Peyer's patch (tissue), 4 donors: ENCODE measurements around the gene DUSP11. TPM values are rescaled to one million over a fixed set of nuclear protein-coding genes. Genes with fewer than 3 reads are reported as not detected.
"Not testable (repeated sequence)": the region's sequence is repeated elsewhere in the genome, so short reads cannot be mapped to it uniquely, and the experiment has no call there.

Experiments used
- DNase-seq, 3 donors: peaks; one replicate each; pipeline ENCODE4 v3.0.0-alpha.2; 2017 to 2019
- H3K27ac ChIP-seq, 4 donors: fragments of 200-600 bp; sonication (generic); one replicate each; pipeline ENCODE4 v1.5.1; 2016 to 2019
- H3K27me3 ChIP-seq, 2 donors: fragments of 200-600 bp; sonication (generic); one replicate each; pipeline ENCODE4 v1.5.1; 2019
- H3K36me3 ChIP-seq, 3 donors: fragments of 200-600 bp; sonication (generic); one replicate each; pipeline ENCODE4 v1.5.1; 2016 to 2019
- H3K4me1 ChIP-seq, 4 donors: fragments of 200-600 bp; sonication (generic); one replicate each; pipeline ENCODE4 v1.5.1; 2016 to 2019
- H3K4me3 ChIP-seq, 4 donors: fragments of 200-600 bp; sonication (generic); 1 replicate in 3 of 4; 2 replicates in 1 of 4; pipeline ENCODE4 v1.5.1; 2016 to 2019; ENCODE audit warnings: mild to moderate bottlenecking in 1 of 4
- H3K9me3 ChIP-seq, 4 donors: fragments of 200-600 bp; sonication (generic); one replicate each; pipeline ENCODE4 v1.5.1; 2016 to 2019; ENCODE audit warnings: mild to moderate bottlenecking in 1 of 4
- CTCF ChIP-seq, 6 experiments: fragments of 450-650 bp in 4 of 6; fragments of 200-600 bp in 2 of 6; sonication (generic) in 1 of 6; IDR thresholded peaks; one replicate each; pipeline ENCODE4 v1.5.1; 2017 to 2019; ENCODE audit warnings: antibody characterized with exemption in 6 of 6, mild to moderate bottlenecking in 3 of 6, moderate library complexity in 1 of 6
- POLR2A ChIP-seq, 2 donors: fragments of 450-650 bp; IDR thresholded peaks; one replicate each; pipeline ENCODE4 v1.5.1; 2017; ENCODE audit warnings: antibody characterized with exemption in 2 of 2, mild to moderate bottlenecking in 2 of 2, moderate library complexity in 2 of 2
- total RNA-seq, 4 donors: library from RNA; depleted of rRNA; stranded (reverse); fragments of >200 nt; gene quantifications; one replicate each; pipeline ENCODE4 v1.1.0, GENCODE V29; 2016

Gene DUSP11
- total RNA-seq, 4 donors from 2014 or later = 25.6 to 36.3 (median 26.8) TPM

- Histone ChIP-seq H3K9me3 (no peaks in the 10 kb centered on the region), H3K27me3 (no peaks in the 10 kb centered on the region), H3K27ac (no peak overlapping the region), H3K4me1 (no peaks in the 10 kb centered on the region), H3K36me3 (no peaks in the 10 kb centered on the region), H3K4me3 (no peak overlapping the region)
- no peak for DNase-seq
- TF ChIP-seq POLR2A (IDR thresholded peaks at IDR 0.05) (no peak), CTCF (IDR thresholded peaks at IDR 0.05) (no peak)
Measured at GRCh38 chr2:73821669-73822068, 41.8 kb upstream of the DUSP11 start.

GRCh38 chr2:73821227-73821626 lies 41.3 kb upstream of the DUSP11 start:
- Histone ChIP-seq H3K9me3 (no peaks in the 10 kb centered on the region), H3K4me3 (no peak overlapping the region), H3K27me3 (no peaks in the 10 kb centered on the region), H3K27ac (no peak overlapping the region), H3K4me1 (no peaks in the 10 kb centered on the region), H3K36me3 (no peaks in the 10 kb centered on the region)
- DNase-seq = no peak
- TF ChIP-seq POLR2A (IDR thresholded peaks at IDR 0.05) (no peak), CTCF (IDR thresholded peaks at IDR 0.05) (no peak)

GRCh38 chr2:73818296-73818695 lies 38.4 kb upstream of the DUSP11 start:
- no peak for TF ChIP-seq CTCF (IDR thresholded peaks at IDR 0.05)
- no peak for TF ChIP-seq POLR2A (IDR thresholded peaks at IDR 0.05)
- no peak overlapping the region for H3K27ac ChIP-seq
- H3K9me3 ChIP-seq = no peaks in the 10 kb centered on the region
- no peaks in the 10 kb centered on the region for H3K36me3 ChIP-seq
- no peak for DNase-seq
- H3K27me3 ChIP-seq = no peaks in the 10 kb centered on the region
- no peaks in the 10 kb centered on the region for H3K4me1 ChIP-seq
- H3K4me3 ChIP-seq = no peak overlapping the region

- Histone ChIP-seq H3K36me3 (no peaks in the 10 kb centered on the region), H3K27ac (no peak overlapping the region), H3K27me3 (no peaks in the 10 kb centered on the region), H3K4me1 (no peaks in the 10 kb centered on the region), H3K9me3 (no peaks in the 10 kb centered on the region), H3K4me3 (no peak overlapping the region)
- TF ChIP-seq POLR2A (IDR thresholded peaks at IDR 0.05) (no peak), CTCF (IDR thresholded peaks at IDR 0.05) (no peak)
- no peak for DNase-seq
Measured at GRCh38 chr2:73812635-73813034, 32.7 kb upstream of the DUSP11 start.

GRCh38 chr2:73811878-73812277 lies 32.0 kb upstream of the DUSP11 start:
- Histone ChIP-seq H3K36me3 (no peaks in the 10 kb centered on the region), H3K9me3 (no peaks in the 10 kb centered on the region), H3K27ac (no peak overlapping the region), H3K4me1 (no peaks in the 10 kb centered on the region), H3K4me3 (no peak overlapping the region), H3K27me3 (no peaks in the 10 kb centered on the region)
- TF ChIP-seq CTCF (IDR thresholded peaks at IDR 0.05) = no peak
- TF ChIP-seq POLR2A (IDR thresholded peaks at IDR 0.05) = no peak
- no peak for DNase-seq

GRCh38 chr2:73783883-73784282 lies 4.0 kb upstream of the DUSP11 start, which contains the start of gene C2orf78:
Gene C2orf78 (plus strand): TSS chr2:73784183. CDS start chr2:73784310, 127 bp downstream.
- not testable (repeated sequence) for H3K27ac ChIP-seq, H3K27me3 ChIP-seq

GRCh38 chr2:73783402-73783801 lies 3.5 kb upstream of the DUSP11 start:
- H3K27ac ChIP-seq, H3K4me3 ChIP-seq, DNase-seq, H3K9me3 ChIP-seq, H3K27me3 ChIP-seq, H3K4me1 ChIP-seq, H3K36me3 ChIP-seq: not testable (repeated sequence)

More at GRCh38 chr2:73783883-73784282, 4.0 kb upstream of the DUSP11 start, which contains the start of gene C2orf78:
- H3K9me3 ChIP-seq, DNase-seq, H3K4me1 ChIP-seq, H3K4me3 ChIP-seq, H3K36me3 ChIP-seq: not testable (repeated sequence)
